Measurements from ENCODE around the gene EDRF1. TPM values are rescaled to one million over a fixed set of nuclear protein-coding genes. Genes with fewer than 3 reads are reported as not detected.

Gene EDRF1
- total and polyA plus RNA-seq, 2 donors: 27.3 to 43.1 TPM

DNA sequence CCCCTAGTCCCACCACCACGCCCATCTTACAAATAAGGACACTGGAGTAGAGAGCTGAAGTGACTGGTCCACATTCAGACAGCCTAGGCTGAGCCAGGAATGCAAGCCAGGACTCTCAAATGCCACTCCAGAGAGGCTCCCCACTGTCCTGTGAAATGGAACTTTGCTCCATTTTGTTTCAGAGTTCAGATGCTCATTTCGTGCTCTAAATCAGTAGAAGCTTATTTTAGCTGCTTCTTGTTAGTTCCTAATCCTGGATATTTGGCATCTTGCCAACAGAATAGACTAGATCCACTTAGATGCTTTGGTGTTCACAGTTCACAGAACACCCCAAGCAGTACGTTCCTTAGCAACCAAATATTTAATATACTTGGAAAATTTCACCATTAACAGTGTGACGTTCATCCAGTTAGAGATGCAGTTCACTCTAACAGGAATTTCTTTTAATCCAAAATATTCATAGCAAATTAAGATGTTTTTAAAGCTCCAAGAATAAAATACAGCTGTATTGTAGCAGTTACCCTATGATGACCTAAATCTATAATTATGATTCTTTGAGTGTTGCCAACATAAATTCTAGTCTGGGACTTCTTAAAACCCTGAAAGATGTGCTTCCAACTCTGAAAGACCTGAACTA is 48.8 kb downstream of the EDRF1 start:
- Histone ChIP-seq H3K27me3 (ENCODE audit: control insufficient read depth in 2 of 2, insufficient read depth in 1 of 2, low read length in 1 of 2) (no peaks in the 10 kb centered on the region), H3K36me3 (ENCODE audit: control insufficient read depth in 2 of 2, insufficient read depth in 2 of 2, low read length in 1 of 2) (peaks cover 20 to 27% of the 10 kb centered on the region in 2 donors), H3K27ac (ENCODE audit: low read depth in 1 of 2, low read length in 1 of 2) (no peak overlapping the region), H3K9me3 (ENCODE audit: control insufficient read depth in 2 of 2, insufficient read depth in 1 of 2, low read length in 1 of 2) (no peaks in the 10 kb centered on the region), H3K4me3 (ENCODE audit: low read length in 2 of 2) (no peak overlapping the region), H3K4me1 (ENCODE audit: control insufficient read depth in 2 of 2, insufficient read depth in 2 of 2, low read length in 2 of 2) (no peaks in the 10 kb centered on the region)
- WGBS: 97% methylated on average over 4 of the region's 4 CpGs
- no peak for DNase-seq (ENCODE audit: low read depth in 6 of 9, low spot score in 9 of 9)

DNA sequence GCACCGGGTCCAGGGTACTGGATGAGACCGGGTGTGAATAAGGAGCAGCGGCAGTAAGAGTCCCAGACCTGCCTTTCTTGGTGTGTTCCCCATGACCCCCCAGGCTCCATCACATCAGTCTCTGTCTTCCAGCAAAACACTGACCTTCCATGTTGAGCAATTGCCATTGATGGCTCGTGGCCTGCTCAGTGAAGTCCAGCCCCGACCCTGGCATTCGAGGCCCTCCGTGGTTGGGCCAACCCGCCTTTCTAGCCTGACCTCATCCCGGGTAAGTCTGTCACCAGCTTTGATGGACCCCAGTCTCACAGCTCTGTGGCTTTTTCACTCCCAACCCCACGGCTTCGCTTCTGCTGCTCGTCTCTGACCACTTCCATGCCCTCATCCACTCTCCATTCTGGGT is 49.7 kb downstream of the EDRF1 start:
- DNase-seq (ENCODE audit: low read depth in 6 of 9, low spot score in 9 of 9): no peak
- 98% methylated on average over 12 of the region's 12 CpGs for WGBS
- Histone ChIP-seq H3K36me3 (ENCODE audit: control insufficient read depth in 2 of 2, insufficient read depth in 2 of 2, low read length in 1 of 2) (peaks cover 14 to 20% of the 10 kb centered on the region in 2 donors), H3K9me3 (ENCODE audit: control insufficient read depth in 2 of 2, insufficient read depth in 1 of 2, low read length in 1 of 2) (no peaks in the 10 kb centered on the region), H3K4me1 (ENCODE audit: control insufficient read depth in 2 of 2, insufficient read depth in 2 of 2, low read length in 2 of 2) (no peaks in the 10 kb centered on the region), H3K27me3 (ENCODE audit: control insufficient read depth in 2 of 2, insufficient read depth in 1 of 2, low read length in 1 of 2) (peaks cover 0 to 3% of the 10 kb centered on the region in 2 donors), H3K4me3 (ENCODE audit: low read length in 2 of 2) (no peak overlapping the region), H3K27ac (ENCODE audit: low read depth in 1 of 2, low read length in 1 of 2) (no peak overlapping the region)

DNA sequence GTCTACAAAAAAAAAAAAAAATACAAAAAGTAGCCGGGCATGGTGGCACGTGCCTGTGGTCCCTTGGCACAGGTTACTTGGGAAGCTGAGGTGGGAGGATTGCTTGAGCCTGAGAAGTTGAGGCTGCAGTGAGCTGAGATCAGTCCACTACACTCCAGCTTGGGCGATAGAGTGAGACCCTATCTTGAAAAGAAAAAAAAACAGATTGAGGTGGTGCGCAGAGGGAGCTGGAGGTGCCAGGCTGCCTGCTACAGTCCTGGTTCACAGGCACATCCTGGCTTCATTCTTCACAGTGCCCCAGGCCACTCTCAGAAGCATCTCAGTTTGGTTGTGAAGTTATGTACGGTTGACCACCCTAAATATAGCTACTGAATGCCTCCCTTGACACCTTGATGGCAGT is 51.3 kb downstream of the EDRF1 start:
- Histone ChIP-seq H3K9me3 (ENCODE audit: control insufficient read depth in 2 of 2, insufficient read depth in 1 of 2, low read length in 1 of 2) (no peaks in the 10 kb centered on the region), H3K27ac (ENCODE audit: low read depth in 1 of 2, low read length in 1 of 2) (no peak overlapping the region)
- WGBS: 95% methylated on average over 5 of the region's 5 CpGs

DNA sequence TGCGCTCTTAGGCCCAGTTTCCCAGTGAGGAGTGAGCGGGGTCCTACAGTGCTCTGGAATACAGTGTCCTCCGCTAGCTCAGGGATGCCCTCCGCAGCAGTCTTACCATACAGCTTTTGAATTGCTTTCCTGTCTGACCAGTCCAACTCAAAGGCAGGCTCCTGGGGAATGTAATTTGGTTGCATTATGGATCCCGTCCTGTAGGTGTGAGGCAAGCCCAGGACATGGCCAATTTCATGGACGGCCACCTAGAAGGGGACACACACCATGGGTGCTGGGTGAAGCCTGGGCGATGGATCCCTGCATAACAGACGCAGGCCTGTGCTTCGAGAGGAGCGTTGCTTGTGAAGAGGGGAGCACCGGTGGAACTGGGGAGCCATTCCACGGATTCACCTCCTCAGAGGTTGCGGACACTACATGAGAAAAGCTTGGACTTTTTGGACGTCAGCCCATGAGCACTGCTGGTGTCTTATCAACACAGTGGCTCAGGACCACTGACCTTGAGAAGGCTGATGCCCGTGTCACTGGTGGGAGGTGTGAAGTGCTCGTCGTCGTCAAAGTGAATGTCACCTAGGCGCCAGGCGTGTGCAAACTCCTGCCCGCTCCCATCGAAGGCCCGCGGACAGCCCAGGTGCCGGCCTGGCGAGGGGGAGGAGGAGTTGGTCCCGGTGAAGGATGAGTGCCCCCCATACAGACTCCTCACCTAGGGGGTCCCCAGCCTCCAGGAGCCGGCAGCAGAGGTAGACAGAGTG is 52.8 kb downstream of the EDRF1 start:
- no peaks in the 10 kb centered on the region for H3K4me1 ChIP-seq (ENCODE audit: control insufficient read depth in 2 of 2, insufficient read depth in 2 of 2, low read length in 2 of 2)
- H3K27ac ChIP-seq (ENCODE audit: low read depth in 1 of 2, low read length in 1 of 2): no peak overlapping the region
- no peak overlapping the region for H3K4me3 ChIP-seq (ENCODE audit: low read length in 2 of 2)
- H3K27me3 ChIP-seq (ENCODE audit: control insufficient read depth in 2 of 2, insufficient read depth in 1 of 2, low read length in 1 of 2): peaks cover 0 to 7% of the 10 kb centered on the region in 2 donors
- WGBS: 96% methylated on average over 28 of the region's 28 CpGs
- H3K36me3 ChIP-seq (ENCODE audit: control insufficient read depth in 2 of 2, insufficient read depth in 2 of 2, low read length in 1 of 2): peaks cover 0 to 5% of the 10 kb centered on the region in 2 donors
- H3K9me3 ChIP-seq (ENCODE audit: control insufficient read depth in 2 of 2, insufficient read depth in 1 of 2, low read length in 1 of 2): no peaks in the 10 kb centered on the region
- DNase-seq (ENCODE audit: low read depth in 6 of 9, low spot score in 9 of 9): no peak

More for the DNA sequence above, 51.3 kb downstream of the EDRF1 start:
- no peak overlapping the region for H3K4me3 ChIP-seq (ENCODE audit: low read length in 2 of 2)
- H3K27me3 ChIP-seq (ENCODE audit: control insufficient read depth in 2 of 2, insufficient read depth in 1 of 2, low read length in 1 of 2): peaks cover 0 to 7% of the 10 kb centered on the region in 2 donors
- no peaks in the 10 kb centered on the region for H3K4me1 ChIP-seq (ENCODE audit: control insufficient read depth in 2 of 2, insufficient read depth in 2 of 2, low read length in 2 of 2)
- no peak for DNase-seq (ENCODE audit: low read depth in 6 of 9, low spot score in 9 of 9)
- H3K36me3 ChIP-seq (ENCODE audit: control insufficient read depth in 2 of 2, insufficient read depth in 2 of 2, low read length in 1 of 2): peaks cover 9% of the 10 kb centered on the region in 2 donors

DNA sequence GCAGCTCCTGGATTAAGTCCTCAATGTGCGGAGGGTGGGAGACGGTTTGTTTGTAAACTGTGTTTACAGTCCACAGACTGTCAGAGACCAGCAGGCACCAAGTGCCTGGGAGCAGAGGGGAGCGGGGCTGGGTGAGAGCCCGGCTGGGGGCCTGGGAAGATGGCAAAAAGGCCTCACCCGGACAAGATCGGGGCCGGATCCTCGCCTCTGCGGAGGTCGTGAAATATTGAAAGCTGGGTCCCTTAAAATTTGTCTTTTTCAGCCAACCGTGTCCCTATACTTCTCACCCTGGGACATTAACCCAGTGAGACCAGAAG is 53.3 kb downstream of the EDRF1 start:
- H3K9me3 ChIP-seq (ENCODE audit: control insufficient read depth in 2 of 2, insufficient read depth in 1 of 2, low read length in 1 of 2): no peaks in the 10 kb centered on the region
- H3K4me1 ChIP-seq (ENCODE audit: control insufficient read depth in 2 of 2, insufficient read depth in 2 of 2, low read length in 2 of 2): no peaks in the 10 kb centered on the region
- H3K4me3 ChIP-seq (ENCODE audit: low read length in 2 of 2): no peak overlapping the region
- H3K27ac ChIP-seq (ENCODE audit: low read depth in 1 of 2, low read length in 1 of 2): no peak overlapping the region
- 98% methylated on average over 11 of the region's 11 CpGs for WGBS
- no peak for DNase-seq (ENCODE audit: low read depth in 6 of 9, low spot score in 9 of 9)
- H3K27me3 ChIP-seq (ENCODE audit: control insufficient read depth in 2 of 2, insufficient read depth in 1 of 2, low read length in 1 of 2): peaks cover 0 to 7% of the 10 kb centered on the region in 2 donors
- H3K36me3 ChIP-seq (ENCODE audit: control insufficient read depth in 2 of 2, insufficient read depth in 2 of 2, low read length in 1 of 2): peaks cover 0 to 5% of the 10 kb centered on the region in 2 donors

DNA sequence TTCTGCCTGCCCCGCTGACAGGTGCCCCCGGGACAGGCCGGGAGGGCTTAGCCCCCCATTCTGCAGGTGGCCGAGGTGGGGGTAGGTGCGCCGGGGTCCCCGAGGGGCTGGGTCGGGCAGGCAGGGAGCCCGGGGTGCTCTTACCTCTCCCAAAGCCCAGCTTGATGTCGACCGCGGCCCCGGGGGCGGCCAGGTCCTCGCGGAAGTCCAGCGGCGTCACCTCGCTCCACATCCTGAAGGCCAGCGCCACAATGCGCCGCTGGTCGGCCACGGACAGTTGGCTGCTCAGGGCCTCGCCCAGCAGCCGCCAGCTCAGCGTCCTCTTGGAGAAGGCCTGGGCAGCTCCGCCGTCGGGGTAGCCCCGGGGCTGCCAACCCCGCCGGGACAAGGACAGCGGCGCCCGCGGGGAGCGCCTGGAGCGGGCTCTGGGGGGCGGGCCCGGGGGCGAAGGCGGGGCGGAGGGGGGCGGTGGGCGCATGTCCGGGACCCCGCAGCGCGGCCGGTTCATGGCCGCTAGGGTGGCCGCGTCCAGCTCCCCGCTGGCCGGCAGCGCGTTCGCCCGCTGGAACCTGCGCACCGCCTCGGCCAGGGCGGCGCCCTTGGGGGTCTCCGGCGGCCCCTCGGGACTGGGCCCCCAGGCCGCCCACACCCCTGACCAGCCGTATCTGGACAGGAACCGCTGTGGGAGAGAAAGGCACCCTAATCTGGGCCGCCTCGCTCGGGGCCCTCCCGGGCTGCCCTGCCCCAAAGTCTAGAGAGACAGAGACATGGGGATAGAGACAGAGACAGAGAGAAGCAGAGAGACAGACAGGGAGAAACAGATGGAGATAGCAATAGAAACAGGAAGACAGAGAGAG is 54.4 kb downstream of the EDRF1 start:
- no peak for DNase-seq (ENCODE audit: low read depth in 6 of 9, low spot score in 9 of 9)
- Histone ChIP-seq H3K9me3 (ENCODE audit: control insufficient read depth in 2 of 2, insufficient read depth in 1 of 2, low read length in 1 of 2) (no peaks in the 10 kb centered on the region), H3K4me3 (ENCODE audit: low read length in 2 of 2) (no peak overlapping the region), H3K4me1 (ENCODE audit: control insufficient read depth in 2 of 2, insufficient read depth in 2 of 2, low read length in 2 of 2) (no peaks in the 10 kb centered on the region), H3K27me3 (ENCODE audit: control insufficient read depth in 2 of 2, insufficient read depth in 1 of 2, low read length in 1 of 2) (peaks cover 0 to 7% of the 10 kb centered on the region in 2 donors), H3K36me3 (ENCODE audit: control insufficient read depth in 2 of 2, insufficient read depth in 2 of 2, low read length in 1 of 2) (peaks cover 0 to 5% of the 10 kb centered on the region in 2 donors), H3K27ac (ENCODE audit: low read depth in 1 of 2, low read length in 1 of 2) (no peak overlapping the region)
- WGBS: 87% methylated on average over 75 of the region's 75 CpGs

DNA sequence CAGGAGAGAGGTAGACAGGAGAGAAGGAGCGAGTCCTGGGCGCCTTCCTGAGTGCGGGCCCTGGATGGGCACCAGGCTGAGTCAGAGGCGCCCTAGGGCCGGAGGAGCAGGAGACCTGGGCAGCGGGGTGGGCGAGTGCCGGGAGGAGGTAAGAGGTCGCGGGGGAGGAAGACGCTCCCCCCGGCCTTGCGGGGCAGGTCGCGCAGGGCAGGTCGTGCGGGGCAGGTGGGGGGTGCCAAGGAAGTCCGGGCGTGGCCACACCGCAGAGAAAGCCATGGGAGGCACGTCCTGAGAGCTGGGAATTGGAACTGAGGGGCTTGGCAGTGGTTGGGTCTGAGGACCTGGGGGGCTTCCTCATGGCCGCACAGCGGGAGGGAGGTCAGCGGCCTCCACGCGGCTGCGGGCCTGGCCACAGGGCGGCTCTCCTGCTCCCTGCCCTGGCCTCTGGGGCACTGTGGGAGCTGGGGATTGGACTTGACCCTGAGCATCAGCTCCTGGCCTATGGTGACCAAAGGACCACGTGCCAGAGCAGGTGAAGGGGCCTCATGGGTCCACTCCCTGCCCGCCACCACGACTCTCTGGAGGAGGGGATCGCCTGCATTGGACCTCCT is 55.2 kb downstream of the EDRF1 start:
- Histone ChIP-seq H3K9me3 (ENCODE audit: control insufficient read depth in 2 of 2, insufficient read depth in 1 of 2, low read length in 1 of 2) (no peaks in the 10 kb centered on the region), H3K27me3 (ENCODE audit: control insufficient read depth in 2 of 2, insufficient read depth in 1 of 2, low read length in 1 of 2) (peaks cover 0 to 7% of the 10 kb centered on the region in 2 donors), H3K27ac (ENCODE audit: low read depth in 1 of 2, low read length in 1 of 2) (no peak overlapping the region), H3K36me3 (ENCODE audit: control insufficient read depth in 2 of 2, insufficient read depth in 2 of 2, low read length in 1 of 2) (no peaks in the 10 kb centered on the region), H3K4me3 (ENCODE audit: low read length in 2 of 2) (no peak overlapping the region), H3K4me1 (ENCODE audit: control insufficient read depth in 2 of 2, insufficient read depth in 2 of 2, low read length in 2 of 2) (no peaks in the 10 kb centered on the region)
- no peak for DNase-seq (ENCODE audit: low read depth in 6 of 9, low spot score in 9 of 9)
- 94% methylated on average over 32 of the region's 32 CpGs for WGBS

DNA sequence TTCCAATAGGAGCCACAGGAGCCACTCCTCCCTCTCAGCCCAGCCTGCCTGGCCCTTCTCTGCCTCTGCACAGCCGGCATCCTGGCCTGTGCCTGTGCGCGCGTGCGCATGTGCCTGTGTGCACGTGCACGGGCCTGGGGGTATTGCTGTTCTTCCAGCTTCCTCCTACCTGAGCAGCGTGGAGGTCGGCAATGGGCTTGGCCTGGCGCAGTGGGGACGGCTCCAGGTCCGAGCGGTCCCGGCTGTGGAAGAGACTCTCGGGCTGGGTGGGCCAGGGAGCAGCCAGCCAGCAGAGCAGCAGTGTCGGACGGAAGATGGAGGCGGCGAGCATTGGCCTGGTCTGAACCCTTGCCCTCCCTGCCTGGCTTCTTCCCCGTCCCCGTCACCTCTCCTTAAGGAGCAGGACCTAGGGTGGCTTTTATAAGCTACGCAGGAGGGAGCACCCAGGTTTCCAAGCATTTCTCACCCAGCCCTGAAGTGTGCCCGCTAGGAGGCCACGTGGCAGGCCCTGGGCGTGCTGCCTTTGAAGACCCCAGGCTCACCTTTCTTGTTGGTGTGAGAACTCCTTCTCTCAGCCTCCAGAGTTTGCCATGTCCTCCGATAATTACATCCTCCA is 56.1 kb downstream of the EDRF1 start, which contains the start of gene MMP21:
MMP21 (minus strand) TSS at position 331 of the 616 bp plus-strand sequence; CDS start at position 331, 0 bp downstream.
- Histone ChIP-seq H3K27me3 (ENCODE audit: control insufficient read depth in 2 of 2, insufficient read depth in 1 of 2, low read length in 1 of 2) (peaks cover 0 to 7% of the 10 kb centered on the region in 2 donors), H3K36me3 (ENCODE audit: control insufficient read depth in 2 of 2, insufficient read depth in 2 of 2, low read length in 1 of 2) (no peaks in the 10 kb centered on the region), H3K4me1 (ENCODE audit: control insufficient read depth in 2 of 2, insufficient read depth in 2 of 2, low read length in 2 of 2) (no peaks in the 10 kb centered on the region), H3K27ac (ENCODE audit: low read depth in 1 of 2, low read length in 1 of 2) (no peak within 1 kb of the TSS), H3K4me3 (ENCODE audit: low read length in 2 of 2) (no peak within 1 kb of the TSS), H3K9me3 (ENCODE audit: control insufficient read depth in 2 of 2, insufficient read depth in 1 of 2, low read length in 1 of 2) (no peaks in the 10 kb centered on the region)
- WGBS: 97% methylated on average over 26 of the region's 26 CpGs
- DNase-seq (ENCODE audit: low read depth in 6 of 9, low spot score in 9 of 9): no peak
